GM18868 (cell line): ENCODE data around the gene ANAPC13.

Source experiments
- ATAC-seq: cut with Tn5 transposase; IDR thresholded peaks from one replicate; pipeline ENCODE4 v1.9.1; 2021; ENCODE audit warnings: mild to moderate bottlenecking, moderate library complexity; ENCODE audit not compliant: unreplicated experiment

ANAPC13 gene

GRCh38 chr3:134483195-134483900 lies 2.4 kb downstream of the ANAPC13 start:
- ATAC-seq = no peak

GRCh38 chr3:134482622-134483021 lies 3.2 kb downstream of the ANAPC13 start:
- no peak for ATAC-seq

- no peak for ATAC-seq
Measured at GRCh38 chr3:134481166-134481565, 4.6 kb downstream of the ANAPC13 start.

DNA sequence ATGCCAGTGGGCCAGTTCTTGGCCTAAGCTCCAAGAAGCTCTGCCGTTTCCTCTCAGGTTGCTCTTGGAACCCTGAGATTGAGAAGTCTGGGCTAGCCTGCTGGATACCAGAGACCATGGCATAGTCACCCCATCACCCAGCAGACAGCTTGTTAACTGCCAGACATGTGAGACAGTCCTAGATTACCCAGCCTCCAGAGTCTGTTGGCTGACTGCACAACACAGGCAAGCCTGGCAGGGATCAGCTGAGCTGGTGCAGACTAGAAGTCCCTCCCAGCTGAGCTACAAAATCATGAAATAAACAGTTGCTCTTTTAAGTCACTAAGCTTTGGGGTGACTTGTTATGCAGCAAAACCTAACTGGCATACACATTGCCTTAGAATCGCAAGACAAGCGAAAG lies 5.2 kb downstream of the ANAPC13 start:
- no peak for ATAC-seq

DNA sequence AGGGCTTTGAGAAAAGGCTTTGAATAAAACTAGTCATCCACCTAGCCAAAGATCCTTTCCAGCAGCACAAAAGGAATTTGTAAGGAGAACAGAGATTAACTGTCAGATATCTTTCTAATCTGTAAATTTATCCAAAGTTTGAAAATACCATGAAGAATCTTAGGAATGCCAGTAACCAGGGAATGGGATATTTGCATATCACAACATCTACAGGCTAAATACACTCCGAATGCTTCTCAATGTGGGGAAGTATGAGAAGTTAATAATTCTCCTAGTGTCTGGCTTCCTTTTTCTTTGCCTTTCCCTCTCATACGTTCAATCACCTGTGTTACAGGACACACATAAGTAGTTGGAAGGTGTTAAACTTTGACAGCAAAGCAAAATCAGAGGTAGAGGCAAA lies 7.8 kb downstream of the ANAPC13 start:
- ATAC-seq = no peak

DNA sequence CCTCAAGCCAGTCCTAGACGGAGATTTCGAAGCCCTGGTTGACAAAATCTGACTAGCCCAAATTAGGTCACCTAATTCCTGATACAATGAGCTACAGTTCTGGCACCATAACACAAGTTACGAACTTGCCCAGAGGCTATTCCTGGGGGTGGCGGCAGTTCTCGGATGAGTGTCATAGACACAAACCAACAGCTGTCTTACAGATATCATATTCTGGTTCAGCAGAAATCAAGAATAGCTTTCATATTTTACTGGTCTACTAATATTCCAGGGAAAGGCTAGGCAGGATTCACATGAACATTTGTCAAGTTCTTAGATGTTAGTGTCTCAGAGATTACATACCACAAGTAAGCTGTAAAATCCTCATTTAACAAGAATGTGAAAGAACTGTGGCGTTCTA lies 8.8 kb downstream of the ANAPC13 start:
- no peak for ATAC-seq

DNA sequence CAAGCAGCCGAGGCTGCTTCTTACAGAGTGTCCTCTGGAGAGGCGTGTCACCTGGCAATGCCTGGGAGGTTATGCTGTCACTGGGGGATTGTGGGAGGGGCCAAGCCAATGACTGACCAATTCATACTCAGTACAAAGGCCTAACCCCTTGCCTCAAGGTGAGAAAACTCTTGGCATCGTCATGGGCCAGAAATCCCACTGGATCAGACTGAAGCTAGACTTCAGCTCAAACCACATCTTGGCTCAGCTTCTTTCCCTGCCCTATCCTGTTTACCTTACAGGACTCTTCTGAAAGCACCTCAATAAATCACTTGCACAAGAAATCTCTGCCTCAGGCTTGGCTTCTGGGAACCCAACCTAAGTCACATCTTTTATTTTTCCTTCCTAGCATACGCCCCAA lies 9.5 kb downstream of the ANAPC13 start:
- ATAC-seq = no peak

- ATAC-seq = no peak
Measured at GRCh38 chr3:134474956-134475355, 10.8 kb downstream of the ANAPC13 start.

DNA sequence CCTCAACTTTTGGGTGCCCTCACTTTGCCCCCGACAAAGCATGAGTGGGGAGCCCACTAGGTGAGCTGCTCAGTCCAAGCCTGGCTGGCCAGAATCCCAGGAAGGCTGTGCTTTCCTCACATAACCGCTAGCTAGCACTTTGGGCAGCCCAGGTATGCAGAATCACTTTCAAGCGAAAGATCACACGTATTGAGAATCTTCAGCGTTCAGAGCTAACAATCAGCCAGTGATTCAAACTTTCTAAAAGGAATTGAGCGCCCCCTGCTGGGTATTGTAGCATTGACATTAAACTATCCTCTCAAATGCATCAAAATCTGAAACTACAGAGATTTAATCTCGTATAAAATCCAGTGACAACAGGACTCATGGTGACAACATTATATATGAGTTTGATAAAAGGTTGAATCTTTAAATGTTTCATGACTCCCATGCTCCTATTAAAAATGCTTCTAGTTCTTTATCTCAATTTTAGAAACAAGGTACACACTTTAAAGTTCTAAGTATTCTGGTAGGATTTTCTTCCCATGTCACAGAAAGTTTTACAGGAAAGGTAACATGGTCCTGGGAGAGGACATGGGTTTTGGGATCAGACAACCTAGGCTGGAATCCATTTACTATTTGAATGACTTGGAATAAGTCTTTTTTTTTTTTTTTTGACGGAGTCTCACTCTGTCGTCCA lies 11.8 kb downstream of the ANAPC13 start:
- peak; percentile 64 for ATAC-seq

DNA sequence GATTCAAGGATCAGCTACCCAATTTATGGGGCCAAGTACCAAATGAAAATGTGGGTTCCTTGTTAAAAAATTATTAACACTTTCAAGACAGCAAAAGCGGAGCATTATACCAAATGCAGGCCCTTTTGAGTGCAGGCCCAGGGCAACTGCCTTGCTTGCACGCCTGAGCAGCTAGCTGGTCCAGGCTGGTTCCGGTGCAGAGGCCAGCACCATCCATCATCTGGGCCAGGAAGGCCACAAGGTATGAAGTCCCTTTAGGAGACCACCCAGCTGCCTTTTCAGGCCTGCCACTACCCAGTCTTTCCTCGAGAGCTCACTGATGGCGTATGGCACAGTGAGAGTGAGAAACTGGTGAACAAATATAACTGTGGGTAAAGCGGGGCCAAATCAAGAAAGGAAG lies 13.0 kb downstream of the ANAPC13 start:
- ATAC-seq = no peak

- no peak for ATAC-seq
Measured at GRCh38 chr3:134471521-134472193, 14.1 kb downstream of the ANAPC13 start.

DNA sequence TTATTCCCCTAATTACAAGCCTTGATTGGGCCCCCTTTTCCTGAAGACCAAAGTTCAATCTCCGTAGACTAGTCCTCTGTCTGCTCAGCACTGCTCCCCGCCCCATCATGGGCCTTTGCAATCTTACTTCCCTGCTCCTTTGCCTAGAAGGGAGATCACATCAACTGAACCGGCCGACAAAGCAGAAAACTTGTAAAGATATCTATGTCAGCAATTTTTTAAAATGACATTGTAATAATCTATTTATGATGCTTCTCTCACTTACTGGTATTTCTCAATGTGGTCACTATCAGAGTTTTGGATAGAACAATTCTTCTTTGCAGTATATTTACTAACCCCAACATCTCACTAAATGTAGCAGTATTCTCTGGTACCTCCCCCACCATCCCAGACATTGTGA lies 17.3 kb downstream of the ANAPC13 start:
- no peak for ATAC-seq

GRCh38 chr3:134466331-134466730 lies 19.5 kb downstream of the ANAPC13 start:
- no peak for ATAC-seq

- no peak for ATAC-seq
Measured at GRCh38 chr3:134464689-134465365, 21.0 kb downstream of the ANAPC13 start.

DNA sequence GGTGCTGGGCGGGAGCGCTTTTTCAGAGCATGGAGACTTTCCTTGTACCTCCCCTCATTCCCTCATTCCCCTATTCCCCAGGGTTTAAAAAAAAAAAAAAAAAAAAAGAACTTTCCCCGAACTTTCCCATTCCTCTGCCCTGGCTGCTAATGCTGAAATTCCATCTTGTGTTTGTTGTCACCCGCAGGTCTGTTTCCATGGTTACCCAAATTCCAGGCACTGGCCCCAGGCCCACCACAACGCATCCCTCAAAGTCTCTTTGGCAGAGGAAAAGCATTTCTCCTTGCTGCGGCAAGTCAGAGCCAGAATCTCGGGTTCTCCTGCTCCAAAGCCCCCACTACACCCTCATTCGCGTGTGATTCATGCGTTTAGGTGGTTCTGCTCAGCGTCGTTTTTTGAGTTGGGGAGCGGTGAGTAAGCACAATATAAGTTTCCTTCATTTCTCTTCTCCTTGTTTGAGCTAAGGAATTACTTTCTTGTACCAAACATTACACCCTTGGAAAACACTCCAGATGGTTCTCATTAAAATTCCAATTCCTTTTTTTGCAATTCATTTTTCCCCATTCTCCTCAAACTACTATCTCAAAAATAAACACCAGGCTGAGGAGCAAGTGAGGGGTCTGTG lies 21.6 kb downstream of the ANAPC13 start:
- no peak for ATAC-seq

DNA sequence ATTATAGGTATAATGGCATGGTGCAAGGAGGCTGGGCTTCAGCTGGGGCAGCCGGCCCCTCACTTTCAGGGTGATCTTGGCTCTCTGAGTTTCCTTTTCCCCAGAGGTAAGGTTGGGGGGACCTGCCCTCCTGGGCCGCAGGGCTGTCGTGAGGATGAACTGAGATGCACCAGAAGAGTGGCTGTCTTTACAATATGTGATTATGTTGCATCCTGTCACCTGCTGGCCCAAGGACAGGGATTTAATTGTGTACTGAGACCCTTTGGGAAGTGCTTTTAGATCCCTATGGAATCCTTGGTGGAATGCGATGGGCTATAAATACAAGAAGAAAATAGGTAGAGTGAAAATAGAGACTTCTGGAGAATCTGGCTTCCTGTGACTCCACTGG lies 22.1 kb downstream of the ANAPC13 start:
- ATAC-seq = no peak

- no peak for ATAC-seq
Measured at GRCh38 chr3:134462331-134462941, 23.3 kb downstream of the ANAPC13 start.

GRCh38 chr3:134460965-134461364 lies 24.8 kb downstream of the ANAPC13 start:
- no peak for ATAC-seq

GRCh38 chr3:134459562-134459961 lies 26.2 kb downstream of the ANAPC13 start:
- ATAC-seq = no peak

GRCh38 chr3:134458406-134458945 lies 27.3 kb downstream of the ANAPC13 start:
- no peak for ATAC-seq
